Muscle layer of colon (tissue), 2 donors: ENCODE measurements around the gene UBXN1.
A peak's percentile ranks its signal among the peaks of the same experiment; 100 is the strongest.
"Not testable (repeated sequence)": the region's sequence is repeated elsewhere in the genome, so short reads cannot be mapped to it uniquely, and the experiment has no call there.

Experiments used
- H3K27ac ChIP-seq: one replicate; pipeline ENCODE4 v1.7.0; 2013; ENCODE audit warnings: low read depth, mild to moderate bottlenecking, low read length, moderate library complexity
- H3K27me3 ChIP-seq, 2 donors: one replicate each; pipeline ENCODE4 v1.7.0; 2013; ENCODE audit warnings: low read length in 2 of 2, mild to moderate bottlenecking in 2 of 2; ENCODE audit not compliant: insufficient read depth in 2 of 2, control insufficient read depth in 1 of 2
- H3K36me3 ChIP-seq: one replicate; pipeline ENCODE4 v1.7.0; 2013; ENCODE audit warnings: mild to moderate bottlenecking, low read length; ENCODE audit not compliant: insufficient read depth
- H3K4me1 ChIP-seq: one replicate; pipeline ENCODE4 v1.7.0; 2013; ENCODE audit warnings: mild to moderate bottlenecking, low read length; ENCODE audit not compliant: insufficient read depth
- H3K4me3 ChIP-seq, 2 donors: one replicate each; pipeline ENCODE4 v1.7.0; 2013; ENCODE audit warnings: low read length in 2 of 2, low read depth in 1 of 2, mild to moderate bottlenecking in 1 of 2, moderate library complexity in 1 of 2
- H3K9ac ChIP-seq: one replicate; pipeline ENCODE4 v1.7.0; 2013; ENCODE audit warnings: low read length
- H3K9me3 ChIP-seq: one replicate; pipeline ENCODE4 v1.7.0; 2013; ENCODE audit warnings: mild to moderate bottlenecking, low read length
- donor health status: abdominal sarcoma.
- donor health status: Adenocarcinoma of cecum.

UBXN1 gene

GRCh38 chr11:62667460-62667859 is 11.4 kb downstream of the UBXN1 start:
- H3K9me3 ChIP-seq, result no peaks in the 10 kb centered on the region
- H3K4me1 ChIP-seq, result peaks cover 28% of the 10 kb centered on the region
- no peak overlapping the region for H3K4me3 ChIP-seq
- H3K9ac ChIP-seq, result peak overlapping the region; percentile 3
- H3K36me3 ChIP-seq, result peaks cover 16% of the 10 kb centered on the region
- H3K27me3 ChIP-seq, result no peaks in the 10 kb centered on the region
- H3K27ac ChIP-seq, result no peak overlapping the region

GRCh38 chr11:62666259-62666926 is 12.5 kb downstream of the UBXN1 start:
- H3K27ac ChIP-seq, result peak overlapping the region; percentile 95
- H3K9ac ChIP-seq, result peak overlapping the region; percentile 88
- H3K4me1 ChIP-seq, result peaks cover 28% of the 10 kb centered on the region
- H3K9me3 ChIP-seq, result no peaks in the 10 kb centered on the region
- no peaks in the 10 kb centered on the region for H3K27me3 ChIP-seq
- peaks cover 17% of the 10 kb centered on the region for H3K36me3 ChIP-seq
- H3K4me3 ChIP-seq, result peak overlapping the region; percentile 75 to 91

GRCh38 chr11:62665599-62666258 is 13.1 kb downstream of the UBXN1 start:
- Histone ChIP-seq H3K4me1 (peaks cover 28% of the 10 kb centered on the region), H3K27me3 (no peaks in the 10 kb centered on the region), H3K9me3 (no peaks in the 10 kb centered on the region), H3K9ac (peak overlapping the region; percentile 88), H3K36me3 (peaks cover 17% of the 10 kb centered on the region), H3K4me3 (peak overlapping the region; percentile 75 to 91), H3K27ac (peak overlapping the region; percentile 95)

GRCh38 chr11:62665075-62665598 is 13.7 kb downstream of the UBXN1 start, which contains the start of the genes C11orf98 and CSKMT:
Gene C11orf98 (minus strand): TSS chr11:62665210. CDS start chr11:62665169, 41 bp downstream.
Gene CSKMT (plus strand): TSS chr11:62665312. CDS start chr11:62665880, 568 bp downstream.
- H3K9me3 ChIP-seq, result no peaks in the 10 kb centered on the region
- H3K4me3 ChIP-seq, result peak within 1 kb of the TSS; percentile 75 to 91
- H3K27me3 ChIP-seq, result no peaks in the 10 kb centered on the region
- peaks cover 17% of the 10 kb centered on the region for H3K36me3 ChIP-seq
- peak within 1 kb of the TSS; percentile 88 for H3K9ac ChIP-seq
- peaks cover 28% of the 10 kb centered on the region for H3K4me1 ChIP-seq
- peak within 1 kb of the TSS; percentile 95 for H3K27ac ChIP-seq

- peak overlapping the region; percentile 60 for H3K9ac ChIP-seq
- H3K27ac ChIP-seq, result peak overlapping the region; percentile 95
- peak overlapping the region; percentile 75 to 91 for H3K4me3 ChIP-seq
- H3K9me3 ChIP-seq, result no peaks in the 10 kb centered on the region
- H3K27me3 ChIP-seq, result no peaks in the 10 kb centered on the region
- peaks cover 17% of the 10 kb centered on the region for H3K36me3 ChIP-seq
- peaks cover 28% of the 10 kb centered on the region for H3K4me1 ChIP-seq
Measured at GRCh38 chr11:62664405-62665074, 14.3 kb downstream of the UBXN1 start.

DNA sequence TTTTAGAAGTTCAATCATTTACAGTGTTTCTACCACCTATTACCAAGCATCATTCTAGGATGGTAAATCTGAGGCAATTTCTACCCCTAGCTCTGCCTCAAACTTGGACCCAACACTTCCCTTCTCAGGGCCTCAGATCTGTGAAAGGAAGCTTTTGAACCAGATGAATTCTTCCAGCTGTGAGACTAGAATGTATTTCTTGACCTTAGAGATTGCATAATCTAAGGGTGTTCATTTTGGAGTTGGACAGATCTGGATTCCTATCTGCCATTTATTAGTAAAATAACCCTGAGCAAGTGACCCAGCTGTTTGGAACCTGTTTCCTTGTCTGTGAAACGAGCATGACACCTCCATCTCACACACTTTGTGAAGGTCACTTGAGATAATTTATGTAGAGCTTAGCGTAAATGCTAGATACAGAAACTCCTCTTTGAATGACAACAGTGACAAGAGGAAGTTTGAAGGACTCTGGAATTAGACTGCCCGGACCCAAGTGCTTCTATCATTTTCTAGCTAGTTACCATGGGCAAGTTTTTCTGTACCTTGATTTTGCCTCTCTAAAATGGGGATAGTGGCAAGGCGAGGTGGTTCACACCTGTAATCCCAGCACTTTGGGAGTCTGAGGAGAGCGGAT is 22.0 kb downstream of the UBXN1 start:
- Histone ChIP-seq H3K27me3 (no peaks in the 10 kb centered on the region), H3K9ac (no peak overlapping the region), H3K9me3 (no peaks in the 10 kb centered on the region), H3K27ac (no peak overlapping the region), H3K4me3 (no peak overlapping the region), H3K4me1 (peaks cover 8% of the 10 kb centered on the region), H3K36me3 (no peaks in the 10 kb centered on the region)

GRCh38 chr11:62654297-62654696 is 24.6 kb downstream of the UBXN1 start:
- Histone ChIP-seq H3K9ac (no peak overlapping the region), H3K36me3 (peaks cover 2% of the 10 kb centered on the region), H3K4me1 (peaks cover 14% of the 10 kb centered on the region), H3K9me3 (no peaks in the 10 kb centered on the region), H3K4me3 (no peak overlapping the region), H3K27me3 (no peaks in the 10 kb centered on the region), H3K27ac (no peak overlapping the region)

GRCh38 chr11:62652161-62653006 is 26.5 kb downstream of the UBXN1 start:
- Histone ChIP-seq H3K4me3 (peak overlapping the region; percentile 55 to 84), H3K36me3 (peaks cover 21% of the 10 kb centered on the region), H3K27me3 (no peaks in the 10 kb centered on the region), H3K9ac (peak overlapping the region; percentile 99), H3K27ac (peak overlapping the region; percentile 84), H3K4me1 (peaks cover 14% of the 10 kb centered on the region), H3K9me3 (no peaks in the 10 kb centered on the region)

- H3K9ac ChIP-seq, H3K9me3 ChIP-seq, H3K27me3 ChIP-seq, H3K4me3 ChIP-seq, H3K27ac ChIP-seq: not testable (repeated sequence)
- peaks cover 22% of the 10 kb centered on the region for H3K36me3 ChIP-seq
- H3K4me1 ChIP-seq, result peaks cover 28% of the 10 kb centered on the region
Measured at GRCh38 chr11:62650283-62650682, 28.6 kb downstream of the UBXN1 start.

- peaks cover 32% of the 10 kb centered on the region for H3K4me1 ChIP-seq
- no peaks in the 10 kb centered on the region for H3K27me3 ChIP-seq
- no peak overlapping the region for H3K27ac ChIP-seq
- no peak overlapping the region for H3K4me3 ChIP-seq
- H3K9me3 ChIP-seq, result no peaks in the 10 kb centered on the region
- H3K9ac ChIP-seq, result no peak overlapping the region
- H3K36me3 ChIP-seq, result peaks cover 23% of the 10 kb centered on the region
Measured at GRCh38 chr11:62649486-62649885, 29.4 kb downstream of the UBXN1 start.
